ENCODE data around the gene SH2B3.

Gene SH2B3

DNA sequence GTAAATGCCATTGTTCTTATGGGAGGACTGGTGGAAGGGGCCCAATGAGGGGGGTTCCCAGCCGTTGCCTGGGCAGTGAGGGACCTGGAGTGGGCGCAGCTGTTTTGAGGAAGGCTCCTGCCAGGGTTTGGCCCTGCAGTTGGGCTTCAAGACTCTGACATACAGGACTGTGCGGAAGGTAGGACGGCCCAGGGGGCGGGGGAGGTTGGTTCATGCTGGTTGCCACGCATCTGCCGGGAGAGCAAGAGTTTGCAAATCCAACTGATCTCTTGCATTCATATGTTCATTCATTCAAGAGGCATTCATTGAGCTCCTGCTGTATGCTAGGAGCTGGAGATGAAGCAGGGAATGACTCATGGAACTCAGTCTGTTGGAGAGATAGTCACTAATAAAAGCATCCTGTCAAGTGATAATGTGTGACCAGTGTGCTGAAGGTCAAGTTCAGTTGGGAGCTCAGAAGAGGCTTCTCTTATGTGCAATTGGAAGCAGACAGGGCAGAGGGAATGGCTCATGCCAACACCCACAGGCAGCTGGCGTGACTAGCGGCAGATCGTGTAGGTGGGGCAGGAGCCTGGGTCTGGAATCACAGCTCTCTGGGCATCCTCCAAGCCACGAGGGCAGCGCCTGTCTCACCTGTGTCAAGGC lies 7.8 kb downstream of the SH2B3 start:
- Histone ChIP-seq H3K9ac (ENCODE audit: low read length) (no peak overlapping the region), H3K27me3 (ENCODE audit: control insufficient read depth, insufficient read depth, low read length) (no peaks in the 10 kb centered on the region), H3K36me3 (ENCODE audit: control insufficient read depth, insufficient read depth, low read length) (no peaks in the 10 kb centered on the region), H3K4me3 (ENCODE audit: low read length) (no peak overlapping the region), H3K9me3 (ENCODE audit: control insufficient read depth, low read length) (no peaks in the 10 kb centered on the region), H3K4me1 (ENCODE audit: control insufficient read depth, insufficient read depth, low read length) (peaks cover 6% of the 10 kb centered on the region)

DNA sequence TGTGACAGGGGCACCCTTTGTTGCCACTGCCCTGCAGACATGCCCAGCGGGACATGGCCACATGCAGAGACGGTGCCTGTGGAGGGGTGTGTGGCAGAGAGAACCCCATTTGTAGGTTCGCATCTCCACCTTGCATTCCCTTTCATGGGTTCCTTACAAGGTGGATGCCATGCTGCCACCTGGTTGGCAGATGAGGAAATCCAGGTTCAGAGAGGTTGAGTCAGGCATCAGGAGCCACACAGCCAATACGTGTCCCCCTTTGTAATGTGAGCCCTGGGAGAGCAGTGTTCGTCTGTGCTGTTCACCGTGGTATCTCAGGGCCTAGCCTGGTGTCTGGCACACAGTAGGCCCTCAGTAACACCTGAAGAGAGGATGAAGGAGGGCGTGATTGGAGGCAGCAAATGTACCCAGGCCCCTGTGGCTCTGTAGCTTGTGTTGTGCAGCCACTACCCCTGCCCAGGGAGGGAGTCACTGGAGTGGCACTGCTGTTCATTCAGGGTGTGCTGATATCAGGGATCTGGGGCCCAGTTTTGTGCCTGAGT lies 9.1 kb downstream of the SH2B3 start:
- no peaks in the 10 kb centered on the region for H3K27me3 ChIP-seq (ENCODE audit: control insufficient read depth, insufficient read depth, low read length)
- no peak overlapping the region for H3K9ac ChIP-seq (ENCODE audit: low read length)
- H3K36me3 ChIP-seq (ENCODE audit: control insufficient read depth, insufficient read depth, low read length): no peaks in the 10 kb centered on the region
- H3K4me3 ChIP-seq (ENCODE audit: low read length): no peak overlapping the region
- H3K4me1 ChIP-seq (ENCODE audit: control insufficient read depth, insufficient read depth, low read length): peaks cover 4% of the 10 kb centered on the region
- no peaks in the 10 kb centered on the region for H3K9me3 ChIP-seq (ENCODE audit: control insufficient read depth, low read length)

DNA sequence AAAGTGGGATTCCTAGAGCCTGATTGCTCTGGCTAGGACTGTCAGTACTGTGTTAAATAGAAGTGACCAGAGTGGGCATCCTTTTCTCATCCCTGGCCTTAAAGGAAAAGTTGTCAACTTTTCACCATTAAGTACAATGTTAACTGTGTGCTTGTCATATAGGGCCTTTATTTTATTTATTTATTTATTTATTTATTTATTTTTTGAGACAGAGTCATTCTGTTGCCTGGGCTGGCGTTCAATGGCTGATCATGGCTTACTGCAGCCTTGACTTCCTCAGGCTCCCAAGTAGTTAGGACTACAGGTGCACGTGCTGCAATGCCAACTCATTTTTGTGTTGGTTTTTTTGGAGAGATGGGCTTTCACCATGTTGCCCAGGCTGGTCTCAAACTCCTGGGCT lies 11.6 kb downstream of the SH2B3 start:
- Histone ChIP-seq H3K36me3 (ENCODE audit: control insufficient read depth, insufficient read depth, low read length) (no peaks in the 10 kb centered on the region), H3K27me3 (ENCODE audit: control insufficient read depth, insufficient read depth, low read length) (no peaks in the 10 kb centered on the region), H3K9ac (ENCODE audit: low read length) (no peak overlapping the region), H3K4me3 (ENCODE audit: low read length) (no peak overlapping the region), H3K9me3 (ENCODE audit: control insufficient read depth, low read length) (no peaks in the 10 kb centered on the region), H3K4me1 (ENCODE audit: control insufficient read depth, insufficient read depth, low read length) (no peaks in the 10 kb centered on the region)

DNA sequence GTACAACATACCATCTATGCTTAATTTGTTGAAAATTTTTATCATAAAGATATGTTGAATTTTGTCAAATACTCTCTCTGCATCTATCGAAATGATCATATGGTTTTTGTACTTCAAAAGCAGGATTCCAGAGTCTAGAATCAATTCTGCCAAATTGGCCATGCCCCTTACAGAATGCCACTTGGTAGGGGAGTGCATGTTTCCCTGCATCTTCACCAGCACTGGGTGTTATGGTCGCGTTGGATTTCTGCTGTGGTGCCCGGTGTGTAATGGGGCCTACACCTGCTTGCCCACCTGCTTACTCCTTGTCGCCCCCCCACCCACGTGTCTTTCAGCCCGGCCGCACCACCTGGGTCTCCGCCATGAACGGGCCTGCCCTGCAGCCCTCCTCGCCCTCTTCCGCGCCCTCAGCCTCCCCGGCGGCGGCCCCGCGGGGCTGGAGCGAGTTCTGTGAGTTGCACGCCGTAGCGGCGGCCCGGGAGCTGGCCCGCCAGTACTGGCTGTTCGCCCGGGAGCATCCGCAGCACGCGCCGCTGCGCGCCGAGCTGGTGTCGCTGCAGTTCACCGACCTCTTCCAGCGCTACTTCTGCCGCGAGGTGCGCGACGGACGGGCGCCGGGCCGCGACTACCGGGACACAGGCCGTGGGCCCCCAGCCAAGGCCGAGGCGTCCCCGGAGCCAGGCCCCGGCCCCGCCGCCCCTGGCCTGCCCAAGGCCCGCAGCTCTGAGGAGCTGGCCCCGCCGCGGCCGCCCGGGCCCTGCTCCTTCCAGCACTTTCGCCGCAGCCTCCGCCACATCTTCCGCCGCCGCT lies 12.3 kb downstream of the SH2B3 start:
- H3K9me3 ChIP-seq (ENCODE audit: control insufficient read depth, low read length): no peaks in the 10 kb centered on the region
- H3K4me3 ChIP-seq (ENCODE audit: low read length): no peak overlapping the region
- no peaks in the 10 kb centered on the region for H3K36me3 ChIP-seq (ENCODE audit: control insufficient read depth, insufficient read depth, low read length)
- H3K9ac ChIP-seq (ENCODE audit: low read length): no peak overlapping the region
- no peaks in the 10 kb centered on the region for H3K4me1 ChIP-seq (ENCODE audit: control insufficient read depth, insufficient read depth, low read length)
- no peaks in the 10 kb centered on the region for H3K27me3 ChIP-seq (ENCODE audit: control insufficient read depth, insufficient read depth, low read length)

DNA sequence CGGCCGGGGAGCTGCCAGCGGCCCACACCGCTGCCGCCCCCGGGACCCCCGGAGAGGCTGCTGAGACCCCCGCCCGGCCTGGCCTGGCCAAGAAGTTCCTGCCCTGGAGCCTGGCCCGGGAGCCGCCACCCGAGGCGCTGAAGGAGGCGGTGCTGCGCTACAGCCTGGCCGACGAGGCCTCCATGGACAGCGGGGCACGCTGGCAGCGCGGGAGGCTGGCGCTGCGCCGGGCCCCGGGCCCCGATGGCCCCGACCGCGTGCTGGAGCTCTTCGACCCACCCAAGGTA lies 12.8 kb downstream of the SH2B3 start:
- Histone ChIP-seq H3K4me1 (ENCODE audit: control insufficient read depth, insufficient read depth, low read length) (no peaks in the 10 kb centered on the region), H3K36me3 (ENCODE audit: control insufficient read depth, insufficient read depth, low read length) (no peaks in the 10 kb centered on the region), H3K4me3 (ENCODE audit: low read length) (no peak overlapping the region), H3K9ac (ENCODE audit: low read length) (no peak overlapping the region), H3K27me3 (ENCODE audit: control insufficient read depth, insufficient read depth, low read length) (no peaks in the 10 kb centered on the region), H3K9me3 (ENCODE audit: control insufficient read depth, low read length) (no peaks in the 10 kb centered on the region)

DNA sequence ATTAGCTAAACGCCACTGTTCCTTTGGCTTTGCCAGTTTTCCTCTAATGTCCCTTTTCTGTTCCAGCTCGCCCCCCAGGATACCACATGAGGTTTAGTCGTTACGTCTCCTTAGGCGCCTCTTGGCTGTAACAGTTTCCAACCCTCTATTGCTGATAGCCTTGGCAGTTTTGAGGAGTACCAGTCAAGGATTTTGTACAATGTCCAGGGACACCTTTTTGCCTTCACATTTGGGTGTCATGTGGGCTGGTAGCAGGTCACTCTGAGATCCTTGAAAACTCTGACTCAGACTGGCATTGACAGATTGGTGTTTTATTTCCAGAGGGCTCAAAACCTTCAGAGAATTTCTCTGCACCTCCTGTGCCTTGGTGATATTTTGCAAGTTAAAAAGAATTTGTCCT lies 14.1 kb downstream of the SH2B3 start:
- no peaks in the 10 kb centered on the region for H3K9me3 ChIP-seq (ENCODE audit: control insufficient read depth, low read length)
- no peak overlapping the region for H3K9ac ChIP-seq (ENCODE audit: low read length)
- peaks cover 6% of the 10 kb centered on the region for H3K4me1 ChIP-seq (ENCODE audit: control insufficient read depth, insufficient read depth, low read length)
- H3K27me3 ChIP-seq (ENCODE audit: control insufficient read depth, insufficient read depth, low read length): no peaks in the 10 kb centered on the region
- no peaks in the 10 kb centered on the region for H3K36me3 ChIP-seq (ENCODE audit: control insufficient read depth, insufficient read depth, low read length)
- H3K4me3 ChIP-seq (ENCODE audit: low read length): no peak overlapping the region

DNA sequence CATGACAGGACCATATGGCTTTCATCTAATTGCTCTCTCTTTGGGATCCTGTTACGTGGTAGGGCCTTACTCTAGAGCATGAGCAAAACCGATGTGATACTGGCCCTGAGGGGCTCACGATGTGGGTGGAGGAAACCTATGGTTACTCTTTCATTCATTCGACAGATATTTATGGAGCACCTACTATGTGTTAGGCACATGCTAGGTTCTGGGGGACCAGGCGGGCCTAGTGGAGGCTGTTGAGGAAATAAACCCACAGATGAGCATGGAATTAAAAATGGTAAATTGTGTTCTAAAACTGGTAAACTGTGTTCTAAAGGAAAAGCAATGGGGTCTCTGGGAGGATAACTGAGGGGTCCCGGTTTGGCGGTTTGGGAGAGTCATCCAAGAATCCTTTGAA lies 14.8 kb downstream of the SH2B3 start:
- no peaks in the 10 kb centered on the region for H3K27me3 ChIP-seq (ENCODE audit: control insufficient read depth, insufficient read depth, low read length)
- H3K9me3 ChIP-seq (ENCODE audit: control insufficient read depth, low read length): no peaks in the 10 kb centered on the region
- no peak overlapping the region for H3K9ac ChIP-seq (ENCODE audit: low read length)
- H3K4me3 ChIP-seq (ENCODE audit: low read length): no peak overlapping the region
- peaks cover 6% of the 10 kb centered on the region for H3K4me1 ChIP-seq (ENCODE audit: control insufficient read depth, insufficient read depth, low read length)
- H3K36me3 ChIP-seq (ENCODE audit: control insufficient read depth, insufficient read depth, low read length): no peaks in the 10 kb centered on the region

DNA sequence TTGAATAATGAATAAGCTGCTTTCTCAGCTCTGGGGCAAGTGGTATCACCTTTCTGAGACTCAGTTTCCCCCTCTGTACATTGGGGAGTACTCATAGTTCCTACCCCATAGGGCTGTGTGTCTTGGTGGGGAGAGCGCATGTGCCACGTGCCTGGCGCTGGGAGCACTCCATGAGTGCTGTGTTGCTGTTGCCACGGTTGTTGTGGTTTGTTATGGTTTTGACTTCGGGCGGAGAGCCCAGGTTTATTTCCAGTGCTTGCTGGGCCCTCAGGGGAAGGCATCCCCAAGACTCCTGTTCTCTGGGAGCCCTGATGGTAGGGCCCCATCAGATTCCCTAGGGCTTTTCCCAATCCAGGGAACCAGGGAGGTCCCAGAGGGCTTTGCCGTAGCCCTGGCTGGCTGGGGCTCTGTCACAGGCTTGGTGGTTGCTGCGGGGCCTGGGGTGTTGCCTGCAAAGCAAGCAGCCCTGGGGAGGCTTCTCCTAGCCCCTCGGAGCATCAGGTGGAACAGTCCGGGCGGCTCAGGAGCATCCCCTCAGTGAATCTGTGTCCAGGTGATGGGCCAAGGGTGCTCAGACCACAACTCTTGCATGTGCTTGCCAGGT lies 18.6 kb downstream of the SH2B3 start:
- no peaks in the 10 kb centered on the region for H3K36me3 ChIP-seq (ENCODE audit: control insufficient read depth, insufficient read depth, low read length)
- H3K27me3 ChIP-seq (ENCODE audit: control insufficient read depth, insufficient read depth, low read length): no peaks in the 10 kb centered on the region
- H3K4me3 ChIP-seq (ENCODE audit: low read length): no peak overlapping the region
- H3K9ac ChIP-seq (ENCODE audit: low read length): no peak overlapping the region
- no peaks in the 10 kb centered on the region for H3K9me3 ChIP-seq (ENCODE audit: control insufficient read depth, low read length)
- H3K4me1 ChIP-seq (ENCODE audit: control insufficient read depth, insufficient read depth, low read length): peaks cover 6% of the 10 kb centered on the region

DNA sequence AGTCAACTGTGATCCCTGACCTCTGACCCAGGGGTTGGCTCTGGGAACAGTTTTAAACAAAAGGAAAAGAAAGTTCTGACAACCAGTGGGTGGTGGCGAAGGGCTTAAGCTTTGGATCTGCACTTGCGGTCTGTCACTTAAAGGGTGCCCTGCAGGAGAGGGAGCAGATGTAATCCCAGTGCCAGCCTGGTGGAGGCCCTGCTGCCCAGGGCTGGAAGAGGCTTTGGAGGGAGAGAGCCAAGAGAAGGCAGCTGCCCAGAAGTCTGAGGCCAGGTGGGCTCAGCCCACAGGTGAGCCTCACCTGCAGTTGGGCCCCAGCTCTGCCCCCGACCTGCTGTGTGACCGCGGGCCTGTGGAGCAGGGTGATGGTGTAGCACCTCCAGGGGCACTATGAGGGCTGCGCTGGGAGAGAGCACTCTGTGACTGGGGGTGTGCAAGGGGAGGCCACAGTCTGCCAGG lies 19.1 kb downstream of the SH2B3 start:
- H3K9ac ChIP-seq (ENCODE audit: low read length): no peak overlapping the region
- H3K36me3 ChIP-seq (ENCODE audit: control insufficient read depth, insufficient read depth, low read length): no peaks in the 10 kb centered on the region

DNA sequence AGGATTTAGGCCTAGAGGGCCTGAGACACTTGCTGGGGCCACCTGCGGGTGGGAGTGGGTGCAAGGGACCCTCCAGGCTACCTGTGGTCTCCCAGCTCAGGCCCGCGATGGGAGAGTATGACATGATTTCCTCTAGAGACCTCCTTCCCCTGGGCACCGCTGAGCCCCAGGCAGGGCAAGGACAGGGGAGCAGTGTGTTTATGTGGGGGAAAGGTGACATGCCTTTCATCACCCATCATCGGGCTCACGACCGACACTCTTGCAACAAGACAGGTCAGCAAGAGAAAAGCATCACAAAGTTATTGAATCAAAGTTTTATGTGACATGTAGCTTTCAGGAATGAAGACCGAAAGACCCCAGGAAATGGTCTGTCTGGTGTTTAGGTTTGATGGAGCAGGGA lies 19.9 kb downstream of the SH2B3 start:
- Histone ChIP-seq H3K36me3 (ENCODE audit: control insufficient read depth, insufficient read depth, low read length) (no peaks in the 10 kb centered on the region), H3K4me1 (ENCODE audit: control insufficient read depth, insufficient read depth, low read length) (peaks cover 10% of the 10 kb centered on the region), H3K9me3 (ENCODE audit: control insufficient read depth, low read length) (no peaks in the 10 kb centered on the region), H3K4me3 (ENCODE audit: low read length) (no peak overlapping the region), H3K27me3 (ENCODE audit: control insufficient read depth, insufficient read depth, low read length) (peaks cover 3% of the 10 kb centered on the region), H3K9ac (ENCODE audit: low read length) (no peak overlapping the region)

More for the DNA sequence above, 19.1 kb downstream of the SH2B3 start:
- H3K4me1 ChIP-seq (ENCODE audit: control insufficient read depth, insufficient read depth, low read length): peaks cover 9% of the 10 kb centered on the region
- no peaks in the 10 kb centered on the region for H3K27me3 ChIP-seq (ENCODE audit: control insufficient read depth, insufficient read depth, low read length)
- H3K4me3 ChIP-seq (ENCODE audit: low read length): no peak overlapping the region
- H3K9me3 ChIP-seq (ENCODE audit: control insufficient read depth, low read length): no peaks in the 10 kb centered on the region

DNA sequence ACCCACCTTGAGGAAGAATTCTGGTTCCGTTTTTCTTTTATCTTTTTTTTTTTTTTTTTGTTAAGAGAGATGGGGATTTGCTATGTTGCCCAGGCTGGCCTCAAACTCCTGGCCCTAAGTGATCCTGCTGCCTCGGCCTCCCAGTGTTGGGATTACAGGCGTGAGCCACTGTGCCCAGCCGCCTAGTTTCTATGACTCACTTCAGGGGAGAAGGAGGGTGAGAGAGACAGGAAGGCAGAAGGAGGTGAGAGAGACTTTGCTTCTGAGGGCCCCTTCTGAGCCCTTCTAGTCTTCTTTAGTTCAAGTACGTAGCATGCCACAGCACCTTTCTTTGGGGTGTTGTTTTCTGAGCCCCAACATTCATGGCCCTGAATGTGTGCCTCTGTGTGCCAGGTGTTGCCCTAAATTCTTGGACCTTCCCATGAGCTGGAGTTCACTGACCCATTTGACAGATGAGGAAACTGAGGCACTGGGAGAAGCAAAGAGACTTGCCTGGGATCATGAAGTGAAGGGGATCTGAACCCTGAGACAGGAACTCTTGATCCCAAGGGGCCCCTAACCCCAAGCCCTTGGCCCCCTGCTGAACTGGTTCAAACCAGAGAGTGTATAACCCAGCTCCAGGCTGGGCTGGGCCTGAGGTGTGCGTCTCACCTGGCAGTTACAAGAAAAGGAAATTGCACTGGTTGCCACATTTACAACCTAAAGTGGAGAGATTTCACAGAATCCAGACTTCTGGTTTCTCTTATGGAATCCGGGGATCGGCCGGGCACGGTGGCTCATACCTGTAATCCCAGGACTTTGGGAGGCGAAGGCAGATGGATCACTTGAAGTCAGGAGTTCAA lies 20.8 kb downstream of the SH2B3 start:
- no peak overlapping the region for H3K4me3 ChIP-seq (ENCODE audit: low read length)
- H3K27me3 ChIP-seq (ENCODE audit: control insufficient read depth, insufficient read depth, low read length): peaks cover 4% of the 10 kb centered on the region
- H3K9me3 ChIP-seq (ENCODE audit: control insufficient read depth, low read length): no peaks in the 10 kb centered on the region
- no peaks in the 10 kb centered on the region for H3K36me3 ChIP-seq (ENCODE audit: control insufficient read depth, insufficient read depth, low read length)
- H3K4me1 ChIP-seq (ENCODE audit: control insufficient read depth, insufficient read depth, low read length): peaks cover 12% of the 10 kb centered on the region
- no peak overlapping the region for H3K9ac ChIP-seq (ENCODE audit: low read length)
